Transverse colon (tissue), 4 donors: Measurements from ENCODE around the gene SPTBN1.

Experiments used
- POLR2A ChIP-seq: fragments of 450-650 bp; IDR thresholded peaks from one replicate; pipeline ENCODE4 v1.6.1; 2016; ENCODE audit warnings: antibody characterized with exemption, mild to moderate bottlenecking, moderate library complexity
- POLR2AphosphoS5 ChIP-seq, 3 donors: sonication (generic); formaldehyde crosslinking; IDR thresholded peaks; one replicate each; pipeline ENCODE4 v1.6.1; 2016; ENCODE audit warnings: antibody characterized with exemption in 3 of 3
- TF ChIP-seq, protein P1 (sequence below), 5 experiments: fragments of 200-600 bp in 3 of 5; fragments of 450-650 bp in 2 of 5; sonication (generic) in 3 of 5; IDR thresholded peaks; 1 replicate in 2 of 5; 2 replicates in 3 of 5; pipeline ENCODE4 v1.5.1; 2016 to 2017; ENCODE audit warnings: antibody characterized with exemption in 5 of 5, inconsistent platforms in 3 of 5, mild to moderate bottlenecking in 2 of 5, moderate library complexity in 1 of 5

DNA sequence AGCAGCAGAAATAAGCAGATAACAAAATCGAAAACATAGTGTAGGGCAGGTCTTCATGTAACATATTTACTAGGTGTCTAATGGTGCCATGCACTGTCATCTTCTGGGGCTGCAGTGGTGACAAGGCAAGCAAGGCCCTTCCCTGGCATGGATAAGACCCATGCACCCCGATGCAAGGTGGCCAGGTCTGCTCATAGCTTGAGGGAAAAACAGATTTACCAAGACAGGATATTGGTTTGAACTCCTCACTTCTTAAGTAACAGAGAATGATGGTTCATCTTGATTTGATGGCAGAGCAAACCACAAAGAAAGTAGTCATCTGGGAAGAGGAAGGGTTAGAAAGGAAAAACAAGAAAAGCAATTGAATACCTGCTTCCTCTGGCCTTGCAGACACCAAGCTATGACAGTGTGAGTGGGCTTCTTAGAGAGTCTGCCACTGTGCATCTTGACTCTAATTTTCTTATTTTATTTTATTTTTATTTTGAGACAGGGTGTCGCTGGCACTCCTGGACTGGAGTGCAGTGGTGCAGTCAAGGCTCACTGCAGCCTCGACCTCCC, 231.5 kb downstream of the SPTBN1 start:
- no peak for TF ChIP-seq POLR2A
- TF ChIP-seq, protein P1, sequence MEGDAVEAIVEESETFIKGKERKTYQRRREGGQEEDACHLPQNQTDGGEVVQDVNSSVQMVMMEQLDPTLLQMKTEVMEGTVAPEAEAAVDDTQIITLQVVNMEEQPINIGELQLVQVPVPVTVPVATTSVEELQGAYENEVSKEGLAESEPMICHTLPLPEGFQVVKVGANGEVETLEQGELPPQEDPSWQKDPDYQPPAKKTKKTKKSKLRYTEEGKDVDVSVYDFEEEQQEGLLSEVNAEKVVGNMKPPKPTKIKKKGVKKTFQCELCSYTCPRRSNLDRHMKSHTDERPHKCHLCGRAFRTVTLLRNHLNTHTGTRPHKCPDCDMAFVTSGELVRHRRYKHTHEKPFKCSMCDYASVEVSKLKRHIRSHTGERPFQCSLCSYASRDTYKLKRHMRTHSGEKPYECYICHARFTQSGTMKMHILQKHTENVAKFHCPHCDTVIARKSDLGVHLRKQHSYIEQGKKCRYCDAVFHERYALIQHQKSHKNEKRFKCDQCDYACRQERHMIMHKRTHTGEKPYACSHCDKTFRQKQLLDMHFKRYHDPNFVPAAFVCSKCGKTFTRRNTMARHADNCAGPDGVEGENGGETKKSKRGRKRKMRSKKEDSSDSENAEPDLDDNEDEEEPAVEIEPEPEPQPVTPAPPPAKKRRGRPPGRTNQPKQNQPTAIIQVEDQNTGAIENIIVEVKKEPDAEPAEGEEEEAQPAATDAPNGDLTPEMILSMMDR (IDR thresholded peaks at IDR 0.05): no peak
- no peak for TF ChIP-seq POLR2AphosphoS5 (IDR thresholded peaks at IDR 0.05)
